HG03196 (cell line): ENCODE data around the gene SCYL2.
"Not testable (repeated sequence)": the region's sequence is repeated elsewhere in the genome, so short reads cannot be mapped to it uniquely, and the experiment has no call there.

ENCODE experiments used
- ATAC-seq: cut with Tn5 transposase; IDR thresholded peaks from one replicate; pipeline ENCODE4 v1.9.1; 2021; ENCODE audit not compliant: unreplicated experiment

Gene SCYL2, protein sequence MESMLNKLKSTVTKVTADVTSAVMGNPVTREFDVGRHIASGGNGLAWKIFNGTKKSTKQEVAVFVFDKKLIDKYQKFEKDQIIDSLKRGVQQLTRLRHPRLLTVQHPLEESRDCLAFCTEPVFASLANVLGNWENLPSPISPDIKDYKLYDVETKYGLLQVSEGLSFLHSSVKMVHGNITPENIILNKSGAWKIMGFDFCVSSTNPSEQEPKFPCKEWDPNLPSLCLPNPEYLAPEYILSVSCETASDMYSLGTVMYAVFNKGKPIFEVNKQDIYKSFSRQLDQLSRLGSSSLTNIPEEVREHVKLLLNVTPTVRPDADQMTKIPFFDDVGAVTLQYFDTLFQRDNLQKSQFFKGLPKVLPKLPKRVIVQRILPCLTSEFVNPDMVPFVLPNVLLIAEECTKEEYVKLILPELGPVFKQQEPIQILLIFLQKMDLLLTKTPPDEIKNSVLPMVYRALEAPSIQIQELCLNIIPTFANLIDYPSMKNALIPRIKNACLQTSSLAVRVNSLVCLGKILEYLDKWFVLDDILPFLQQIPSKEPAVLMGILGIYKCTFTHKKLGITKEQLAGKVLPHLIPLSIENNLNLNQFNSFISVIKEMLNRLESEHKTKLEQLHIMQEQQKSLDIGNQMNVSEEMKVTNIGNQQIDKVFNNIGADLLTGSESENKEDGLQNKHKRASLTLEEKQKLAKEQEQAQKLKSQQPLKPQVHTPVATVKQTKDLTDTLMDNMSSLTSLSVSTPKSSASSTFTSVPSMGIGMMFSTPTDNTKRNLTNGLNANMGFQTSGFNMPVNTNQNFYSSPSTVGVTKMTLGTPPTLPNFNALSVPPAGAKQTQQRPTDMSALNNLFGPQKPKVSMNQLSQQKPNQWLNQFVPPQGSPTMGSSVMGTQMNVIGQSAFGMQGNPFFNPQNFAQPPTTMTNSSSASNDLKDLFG

GRCh38 chr12:100266835-100267602 lies at the start of gene SCYL2, which contains the start of gene DEPDC4:
Gene SCYL2 (plus strand): TSS chr12:100267177. CDS start chr12:100282971, 15,794 bp downstream.
Gene DEPDC4 (minus strand): TSS chr12:100267079. CDS start chr12:100267076, 3 bp downstream.
- peak; percentile 93 for ATAC-seq

DNA sequence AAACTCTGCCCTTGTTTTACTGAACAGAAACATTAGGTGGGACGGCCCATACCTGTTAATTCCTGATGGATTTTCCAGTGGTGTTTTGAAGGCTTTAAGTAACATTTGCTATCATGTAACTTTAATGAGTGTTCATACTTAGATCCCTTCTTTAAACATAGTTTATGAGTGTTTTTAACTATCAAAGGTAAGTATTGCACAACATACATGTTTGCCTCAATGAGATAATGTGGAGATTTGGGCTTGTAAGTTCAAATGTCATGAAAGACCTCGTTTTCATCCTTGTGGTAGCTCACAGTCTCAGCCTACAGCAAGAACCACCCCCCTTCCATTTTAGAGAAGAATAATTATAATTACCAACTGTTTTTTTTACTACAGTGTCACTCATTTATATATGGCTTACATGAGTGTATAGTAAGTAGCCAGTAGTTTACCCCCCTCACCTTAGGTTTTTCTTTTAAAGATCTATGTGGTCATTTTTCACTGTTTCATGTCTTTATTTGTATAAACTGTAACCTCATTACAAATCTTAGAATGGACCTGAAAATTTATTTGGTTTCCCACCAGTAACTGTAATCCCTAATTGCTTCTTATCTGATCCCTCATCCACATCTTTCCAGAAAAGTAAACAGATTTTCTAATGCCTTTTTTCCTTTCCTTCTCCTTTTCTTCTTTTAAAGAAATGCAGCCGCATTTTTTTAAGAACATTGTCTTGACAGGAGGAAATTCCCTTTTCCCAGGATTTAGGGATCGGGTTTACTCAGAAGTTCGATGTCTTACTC lies 47.5 kb upstream of the SCYL2 start:
- ATAC-seq = no peak

DNA sequence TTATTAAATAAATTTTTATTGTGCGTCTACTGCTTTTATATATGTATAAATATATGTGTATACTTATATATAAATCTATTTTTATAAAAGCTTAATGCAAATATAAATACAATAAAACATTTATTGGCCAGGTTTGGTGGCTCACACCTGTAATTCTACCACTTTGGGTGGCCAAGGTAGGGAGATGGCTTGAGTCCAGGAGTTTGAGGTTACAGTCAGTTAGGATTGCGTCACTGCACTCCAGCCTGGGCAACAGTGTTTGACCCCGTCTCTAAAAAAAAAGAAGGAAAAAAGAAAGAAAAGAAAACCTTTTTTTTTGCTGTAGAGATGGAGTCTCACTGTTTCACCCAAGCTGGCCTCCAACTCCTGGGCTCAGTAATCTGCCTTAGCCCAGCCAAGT lies 45.5 kb upstream of the SCYL2 start:
- no peak for ATAC-seq

DNA sequence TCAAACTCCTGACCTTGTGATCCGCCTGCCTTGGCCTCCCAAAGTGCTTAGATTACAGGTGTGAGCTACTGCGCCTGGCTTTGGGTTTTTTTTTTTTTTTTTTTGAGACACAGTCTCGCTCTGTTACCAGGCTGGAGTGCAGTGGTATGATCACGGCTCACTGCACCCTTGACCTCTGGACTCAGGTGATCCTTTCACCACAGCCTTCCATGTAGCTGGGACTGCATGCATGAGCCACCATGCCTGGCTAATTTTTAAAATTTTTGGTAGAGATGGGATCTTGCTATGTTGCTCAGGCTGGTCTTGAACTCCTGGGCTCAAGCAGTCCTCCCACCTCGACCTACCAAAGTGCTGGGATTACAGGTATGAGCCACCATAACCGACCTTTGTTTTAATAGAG lies 44.8 kb upstream of the SCYL2 start:
- not testable (repeated sequence) for ATAC-seq

DNA sequence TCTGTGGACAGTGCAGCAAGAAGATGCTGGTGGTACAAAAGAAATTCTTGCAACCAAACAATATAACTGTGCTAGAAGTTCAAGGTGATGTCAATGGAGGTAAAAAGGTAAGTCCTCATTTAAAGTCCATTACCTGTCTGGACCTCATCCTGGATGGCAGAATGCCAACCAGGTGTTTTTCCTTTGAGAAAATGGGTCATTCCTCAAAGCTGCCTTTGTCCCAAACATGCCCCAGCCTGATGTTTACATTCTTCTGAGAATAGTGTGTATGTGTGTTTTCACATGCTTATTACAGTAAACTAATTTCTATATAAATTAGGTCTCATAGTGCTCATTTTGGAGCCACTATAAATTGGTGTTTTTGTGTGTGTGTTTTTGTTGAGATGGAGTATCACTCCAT lies 41.5 kb upstream of the SCYL2 start:
- ATAC-seq = no peak

- ATAC-seq = no peak
Observed at GRCh38 chr12:100229036-100229635, 37.8 kb upstream of the SCYL2 start.

GRCh38 chr12:100229876-100230275 lies 37.1 kb upstream of the SCYL2 start:
- ATAC-seq = no peak

DNA sequence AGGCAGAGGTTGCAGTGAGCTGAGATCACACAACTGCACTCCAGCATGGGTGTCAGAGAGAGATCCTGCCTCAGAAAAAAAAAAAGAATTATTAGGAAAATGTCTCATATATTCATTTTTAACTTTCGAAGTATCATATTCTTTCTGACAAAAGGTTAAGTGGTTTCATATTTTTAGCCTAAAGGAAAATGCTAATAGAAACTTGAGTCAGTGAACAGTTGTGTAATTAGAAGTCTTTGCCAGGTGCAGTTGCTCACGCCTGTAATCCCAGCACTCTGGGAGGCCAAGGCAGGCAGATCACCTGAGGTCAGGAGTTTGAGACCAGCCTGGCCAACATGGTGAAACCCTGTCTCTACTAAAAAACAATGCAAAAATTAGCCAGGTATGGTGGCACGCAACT lies 35.1 kb upstream of the SCYL2 start:
- ATAC-seq = not testable (repeated sequence)

GRCh38 chr12:100234166-100234565 lies 32.8 kb upstream of the SCYL2 start:
- ATAC-seq = no peak

- no peak for ATAC-seq
Observed at GRCh38 chr12:100234591-100235304, 32.2 kb upstream of the SCYL2 start.

- no peak for ATAC-seq
Observed at GRCh38 chr12:100238801-100239200, 28.2 kb upstream of the SCYL2 start.

DNA sequence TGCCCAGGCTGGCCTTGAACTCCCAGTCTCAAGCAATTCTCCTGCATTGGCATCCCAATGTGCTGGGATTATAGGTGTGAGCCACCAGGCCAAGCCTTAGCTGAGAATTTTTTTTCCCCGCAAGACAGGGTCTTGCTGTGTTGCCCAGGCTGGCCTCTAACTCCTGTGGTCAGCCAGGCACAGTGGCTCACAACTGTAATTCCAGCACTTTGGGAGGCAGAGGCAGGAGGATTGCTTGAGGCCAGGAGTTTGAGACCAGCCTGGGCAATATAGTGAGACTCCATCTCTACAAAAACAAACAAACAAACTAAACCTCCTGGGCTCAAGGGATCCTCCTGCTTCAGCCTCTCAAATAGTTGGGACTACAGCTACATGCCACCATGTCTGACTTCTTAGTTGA lies 27.4 kb upstream of the SCYL2 start:
- ATAC-seq = no peak

GRCh38 chr12:100243137-100243536 lies 23.8 kb upstream of the SCYL2 start:
- ATAC-seq = no peak

DNA sequence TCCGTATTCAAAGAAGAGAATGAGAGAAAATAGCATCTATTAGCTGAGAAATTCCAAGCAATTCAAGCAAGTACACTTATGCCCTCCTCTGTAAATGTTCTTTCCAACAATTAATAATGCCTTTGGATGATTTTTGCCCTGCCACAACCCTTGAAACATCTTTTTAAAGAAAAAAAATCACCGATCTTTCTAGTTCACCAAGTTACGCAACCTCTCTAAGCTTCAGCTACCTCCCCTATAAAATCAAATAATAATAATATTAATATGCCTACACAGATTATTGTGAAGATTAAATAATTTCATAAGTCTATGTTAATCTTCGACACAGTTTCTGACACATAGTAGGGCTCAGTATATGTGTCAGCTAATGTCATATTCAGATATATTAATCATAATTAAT lies 19.2 kb upstream of the SCYL2 start:
- no peak for ATAC-seq

DNA sequence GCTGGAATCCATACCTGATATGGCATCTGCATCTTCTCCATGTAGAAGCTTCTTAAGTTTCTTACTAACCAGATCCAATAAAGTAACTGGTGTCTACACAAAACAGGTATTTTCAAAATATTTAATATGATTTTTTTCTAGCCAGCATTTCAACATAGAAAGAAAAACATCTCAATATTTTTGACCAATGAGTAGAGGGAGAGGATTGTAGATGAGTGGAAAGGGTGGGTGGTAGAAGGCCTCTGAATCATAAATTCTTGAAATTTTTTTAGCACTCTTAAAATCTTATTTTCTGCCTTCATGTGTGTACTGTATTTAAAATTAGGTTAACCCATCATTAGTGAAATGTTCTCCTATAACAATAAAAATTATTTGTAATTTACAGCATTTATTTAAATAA lies 18.1 kb upstream of the SCYL2 start:
- ATAC-seq = no peak

GRCh38 chr12:100249941-100250340 lies 17.0 kb upstream of the SCYL2 start:
- no peak for ATAC-seq

DNA sequence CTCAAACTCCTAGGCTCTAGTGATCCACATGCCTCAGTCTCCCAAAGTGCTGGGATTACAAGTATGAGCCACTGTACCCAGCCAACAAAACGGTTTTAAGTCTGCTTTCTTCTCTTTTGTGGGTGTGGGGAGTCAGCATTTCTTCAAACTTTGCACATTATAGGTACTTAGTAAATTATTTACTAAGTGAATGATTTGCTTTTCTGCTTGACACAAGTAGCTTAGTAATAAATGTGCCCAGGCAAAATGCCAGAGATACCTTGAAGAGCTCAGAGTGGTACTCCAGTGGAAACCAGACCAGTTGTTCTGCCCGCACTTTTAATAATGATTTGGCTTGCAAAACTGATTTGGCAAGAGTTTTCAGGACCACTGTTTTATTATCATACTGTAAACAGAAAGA lies 15.1 kb upstream of the SCYL2 start:
- no peak for ATAC-seq

GRCh38 chr12:100253437-100253836 lies 13.5 kb upstream of the SCYL2 start:
- no peak for ATAC-seq

DNA sequence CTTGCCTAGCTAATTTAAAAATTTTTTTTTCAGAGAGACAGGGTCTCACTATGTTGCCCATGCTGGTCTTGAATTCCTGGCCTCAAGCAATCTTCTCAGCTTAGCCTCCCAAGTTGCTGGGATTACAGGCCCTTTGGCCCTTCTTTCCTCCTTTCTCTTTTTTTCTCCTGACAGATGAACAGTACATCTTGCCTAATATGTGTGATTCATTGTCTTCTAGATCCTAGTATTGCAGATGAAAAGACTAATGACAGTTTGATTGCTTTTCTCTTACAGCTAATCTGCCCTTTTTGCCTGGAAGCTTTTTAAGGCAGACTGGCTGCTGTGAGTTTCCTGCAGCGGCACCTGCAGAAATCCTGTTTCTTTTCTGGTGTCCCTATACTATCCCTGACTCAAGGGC lies 12.1 kb upstream of the SCYL2 start:
- no peak for ATAC-seq
